Stimulated activated CD8-positive, alpha-beta memory T cell treated with anti-CD3 and anti-CD28 coated beads, Interleukin-2, amount 100 ng/mL, for 48 hours (primary cell): ENCODE measurements around the gene COL8A1.

Source experiments
- DNase-seq, 2 donors: peaks; one replicate each; pipeline ENCODE4 v3.0.0-alpha.2; 2020; ENCODE audit warnings: low read depth in 2 of 2

The COL8A1 gene

GRCh38 chr3:99670556-99670950, 32.2 kb downstream of the COL8A1 start:
- DNase-seq, result no peak

DNA sequence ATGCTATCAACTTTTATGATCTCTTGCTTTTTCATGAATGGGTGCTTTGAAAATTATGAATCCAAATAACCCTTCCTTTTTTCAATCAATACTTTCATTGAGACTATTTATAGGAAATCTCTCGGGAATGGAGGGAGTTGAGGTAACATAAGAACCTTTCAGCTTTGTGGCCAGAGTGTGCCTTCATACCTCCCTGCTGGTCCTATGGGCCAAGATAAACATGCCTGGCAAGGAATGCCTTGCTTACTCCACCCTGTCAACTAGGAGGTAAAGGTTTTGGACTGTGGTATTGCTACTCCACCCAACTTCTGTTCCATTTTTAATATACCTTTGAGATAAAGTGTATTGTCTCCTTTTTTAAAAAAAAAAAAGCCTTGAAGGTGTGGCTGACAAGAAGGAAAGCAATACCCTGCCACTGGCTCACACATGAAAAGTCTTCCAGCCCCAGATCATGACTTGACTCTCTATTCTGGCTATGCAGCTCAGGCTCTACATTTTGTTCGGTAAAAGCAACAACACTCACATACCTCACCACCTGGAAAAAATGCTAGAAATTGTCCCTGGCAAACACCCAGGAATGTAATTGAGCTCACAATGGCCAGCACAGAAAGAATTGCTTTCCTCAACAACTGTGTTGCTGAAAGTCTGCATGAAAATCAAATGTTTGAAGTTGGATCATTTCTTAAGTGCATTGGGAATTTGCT, 35.8 kb downstream of the COL8A1 start:
- no peak for DNase-seq

DNA sequence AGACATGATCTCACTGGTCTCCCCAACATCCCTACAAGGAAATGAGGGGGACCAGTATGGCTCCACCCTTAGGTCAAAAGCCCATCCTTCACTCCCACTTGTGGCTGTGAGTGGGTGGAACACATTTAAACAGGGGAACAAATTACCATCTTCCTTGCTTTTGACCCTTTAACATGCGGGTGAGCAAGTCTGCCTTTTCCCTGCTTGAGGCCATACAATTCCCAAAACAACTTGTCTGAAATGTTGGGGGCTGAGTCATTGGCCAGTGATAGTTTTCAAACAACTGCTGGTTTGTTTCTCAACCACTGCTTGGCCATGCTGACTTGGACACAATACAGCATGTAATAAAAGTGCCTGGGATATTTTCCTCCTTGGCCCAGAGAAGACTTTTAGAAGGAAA, 39.6 kb downstream of the COL8A1 start:
- no peak for DNase-seq

DNA sequence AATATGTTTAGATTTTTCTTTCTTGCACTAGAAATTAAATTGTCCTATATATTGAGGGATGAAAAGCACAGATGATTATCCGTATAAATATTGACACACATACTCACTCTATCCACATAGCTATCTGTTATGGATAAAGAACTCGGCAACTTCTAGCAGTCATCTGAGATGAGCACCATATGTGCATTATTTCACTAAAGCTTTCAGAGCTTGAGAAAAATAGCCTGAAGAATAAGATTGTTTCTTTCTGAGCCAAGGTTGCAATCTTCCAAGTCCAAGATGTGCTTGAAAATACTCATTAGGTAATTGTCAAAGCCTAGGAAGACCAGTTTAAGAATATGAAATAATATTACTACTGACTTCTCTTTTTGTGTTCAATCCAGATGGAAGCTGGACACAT, 40.5 kb downstream of the COL8A1 start:
- no peak for DNase-seq

GRCh38 chr3:99681512-99681911, 43.1 kb downstream of the COL8A1 start:
- no peak for DNase-seq

DNA sequence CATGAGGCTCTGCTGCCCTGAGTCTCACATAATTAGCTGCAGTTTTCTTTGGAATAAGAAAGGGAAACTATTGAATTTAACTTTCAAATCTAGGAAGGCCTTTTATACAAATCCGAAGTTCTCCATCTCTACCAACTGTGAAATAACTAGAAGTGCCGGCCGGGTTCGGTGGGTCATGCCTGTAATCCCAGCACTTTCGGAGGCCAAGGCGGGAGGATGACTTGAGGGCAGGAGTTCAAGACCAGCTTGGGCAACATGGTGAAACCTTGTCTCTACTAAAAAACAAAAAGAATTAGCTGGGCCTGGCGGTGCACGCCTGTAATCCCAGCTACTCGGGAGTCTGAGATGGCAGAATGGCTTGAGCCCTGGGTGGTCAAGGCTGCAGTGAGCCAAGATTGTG, 43.6 kb downstream of the COL8A1 start:
- DNase-seq, result no peak

DNA sequence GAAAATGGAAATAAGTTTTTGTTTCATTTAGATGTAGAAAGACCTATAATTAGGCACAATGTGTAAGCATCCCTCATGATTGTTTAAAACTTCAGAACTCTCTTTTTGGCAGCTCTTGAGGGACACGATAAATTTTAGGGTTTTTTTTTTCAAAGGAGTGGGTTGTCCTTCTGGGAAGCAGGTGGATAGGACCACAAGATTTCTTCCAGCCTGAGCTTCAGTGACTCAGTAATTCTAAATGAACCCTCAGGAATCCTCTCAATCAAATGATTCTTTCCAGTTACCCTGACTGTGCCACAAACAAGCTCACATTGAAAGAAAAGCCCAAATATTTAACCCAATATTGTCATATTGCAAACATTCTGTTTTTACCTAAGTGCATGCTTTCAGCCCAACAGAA, 45.1 kb downstream of the COL8A1 start:
- no peak for DNase-seq

GRCh38 chr3:99683876-99684275, 45.5 kb downstream of the COL8A1 start:
- DNase-seq, result no peak

GRCh38 chr3:99684644-99685043, 46.2 kb downstream of the COL8A1 start:
- no peak for DNase-seq

DNA sequence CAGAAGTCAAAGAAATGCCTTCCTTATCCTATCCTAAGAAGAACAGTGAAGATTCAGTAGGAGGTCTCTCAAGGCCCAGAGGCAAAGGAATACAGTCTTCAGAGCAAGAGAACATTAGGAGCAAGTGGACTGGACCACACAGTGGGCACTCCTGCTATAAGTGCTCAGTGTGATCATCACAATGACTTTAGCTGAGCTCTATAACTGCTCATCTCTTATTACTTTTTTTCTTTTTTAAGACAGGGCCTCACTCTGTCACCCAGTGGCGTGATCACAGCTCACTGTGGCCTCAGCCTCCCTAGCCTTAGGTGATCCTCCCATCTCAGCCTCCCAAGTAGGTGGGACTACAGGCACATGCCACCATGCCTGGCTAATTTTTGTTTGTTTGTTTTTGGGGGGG, 48.1 kb downstream of the COL8A1 start:
- DNase-seq, result no peak

GRCh38 chr3:99686955-99687612, 48.7 kb downstream of the COL8A1 start:
- peak; percentile 26 to 29 for DNase-seq

- no peak for DNase-seq
Observed at GRCh38 chr3:99690761-99691369, 52.5 kb downstream of the COL8A1 start.

DNA sequence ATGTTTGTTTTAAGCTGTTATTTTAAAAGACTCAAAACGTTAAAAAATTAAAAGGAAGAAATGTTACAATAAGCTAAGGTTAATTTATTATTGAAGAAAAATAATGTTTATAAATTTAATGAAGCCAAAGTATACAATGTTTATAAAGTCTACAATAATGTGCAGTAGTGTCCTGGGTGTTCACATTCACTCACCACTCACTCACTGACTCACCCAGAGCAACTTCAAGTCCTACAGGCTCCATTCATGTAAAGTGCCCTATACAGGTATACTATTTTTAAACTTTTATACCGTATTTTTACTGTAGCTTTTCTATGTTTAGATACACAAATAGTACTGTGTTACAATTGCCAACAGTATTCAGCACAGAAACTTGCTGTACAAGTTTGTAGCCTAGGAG, 55.2 kb downstream of the COL8A1 start:
- DNase-seq, result no peak

- no peak for DNase-seq
Observed at GRCh38 chr3:99696497-99696896, 58.1 kb downstream of the COL8A1 start.

GRCh38 chr3:99697250-99697649, 58.9 kb downstream of the COL8A1 start:
- DNase-seq, result no peak

DNA sequence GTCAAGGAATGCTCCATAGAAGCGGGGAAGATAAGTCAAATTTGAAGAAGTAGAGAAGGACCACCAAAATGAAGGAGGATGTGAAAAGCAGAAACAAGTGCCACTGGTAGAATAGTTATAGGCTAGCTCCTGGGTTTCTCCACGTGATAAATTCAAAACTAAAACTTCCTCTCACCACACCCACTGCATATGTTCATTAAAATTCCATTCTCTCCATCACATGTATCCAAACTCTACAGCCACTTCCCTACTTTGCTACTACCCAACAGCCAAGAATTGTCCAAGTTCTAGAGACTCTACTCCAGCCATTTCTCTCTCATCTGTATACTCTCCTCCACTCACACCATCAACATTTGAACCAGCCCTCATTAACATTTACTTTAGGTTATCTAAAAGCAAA, 60.5 kb downstream of the COL8A1 start:
- no peak for DNase-seq

- DNase-seq, result no peak
Observed at GRCh38 chr3:99699841-99700240, 61.4 kb downstream of the COL8A1 start.

GRCh38 chr3:99700631-99701268, 62.4 kb downstream of the COL8A1 start:
- DNase-seq, result no peak

DNA sequence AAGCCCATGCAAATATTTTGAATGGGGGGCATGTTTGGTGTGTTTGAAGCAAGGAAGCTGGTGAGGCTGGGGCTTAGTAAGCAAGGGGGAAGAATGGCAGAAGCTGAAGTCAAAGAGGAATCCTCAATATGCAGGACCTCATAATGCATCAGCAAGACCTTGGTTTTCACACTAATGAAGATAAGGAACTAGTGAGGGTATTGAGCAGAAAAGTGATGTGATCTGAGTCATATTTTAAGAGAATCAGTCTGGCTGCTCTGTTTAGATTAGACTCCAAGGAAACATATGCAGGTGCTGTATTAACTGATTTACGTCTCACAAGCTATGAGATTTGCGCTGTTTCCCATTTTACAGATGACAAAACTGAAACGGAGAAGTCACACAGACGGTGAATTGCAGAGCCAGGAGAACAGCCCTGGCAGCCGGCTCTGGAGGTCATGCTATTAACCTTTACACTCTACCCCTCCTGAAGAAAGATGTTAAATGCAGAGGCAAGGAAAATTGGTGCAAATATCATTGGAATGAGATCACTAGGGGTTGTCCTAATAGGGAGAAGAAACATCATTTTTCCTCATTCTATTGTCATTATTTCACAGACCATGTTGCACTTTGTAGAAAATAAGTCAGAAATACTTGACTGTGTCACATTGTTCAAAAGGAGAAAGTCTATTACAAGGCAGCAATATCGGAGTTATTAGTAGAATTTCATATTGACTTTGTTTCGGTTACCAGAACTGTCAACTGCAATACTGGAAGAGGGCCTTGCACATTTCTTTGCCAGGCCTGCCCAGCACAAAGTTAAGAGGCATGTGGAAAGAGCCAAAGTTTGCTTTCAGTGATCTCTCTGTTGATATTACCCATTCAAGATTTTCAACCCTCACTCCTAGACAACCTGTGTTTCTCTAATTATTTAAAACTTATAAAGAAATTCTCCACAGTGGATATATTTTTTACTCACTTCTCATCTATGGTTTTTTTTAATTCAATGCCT, 64.9 kb downstream of the COL8A1 start:
- DNase-seq, result no peak

- DNase-seq, result no peak
Observed at GRCh38 chr3:99704417-99704816, 66.0 kb downstream of the COL8A1 start.

- DNase-seq, result no peak
Observed at GRCh38 chr3:99706410-99706809, 68.0 kb downstream of the COL8A1 start.
